Subcutaneous abdominal adipose tissue (tissue), 5 donors: Measurements from ENCODE around the gene PDE6H.
A peak's percentile ranks its signal among the peaks of the same experiment; 100 is the strongest.

Source experiments
- H3K27ac ChIP-seq: one replicate; pipeline ENCODE4 v1.7.0; 2013; ENCODE audit warnings: low read depth, mild to moderate bottlenecking, inconsistent platforms, low read length, moderate library complexity
- H3K27me3 ChIP-seq, 5 donors: one replicate each; pipeline ENCODE4 v1.7.0; 2013; ENCODE audit warnings: low read length in 5 of 5, inconsistent platforms in 1 of 5; ENCODE audit not compliant: control insufficient read depth in 5 of 5, insufficient read depth in 4 of 5
- H3K36me3 ChIP-seq, 5 donors: one replicate each; pipeline ENCODE4 v1.7.0; 2013; ENCODE audit warnings: low read length in 5 of 5; ENCODE audit not compliant: control insufficient read depth in 5 of 5, insufficient read depth in 5 of 5
- H3K4me1 ChIP-seq, 5 donors: one replicate each; pipeline ENCODE4 v1.7.0; 2013; ENCODE audit warnings: low read length in 5 of 5, mild to moderate bottlenecking in 3 of 5, moderate library complexity in 1 of 5; ENCODE audit not compliant: control insufficient read depth in 5 of 5, insufficient read depth in 5 of 5
- H3K4me3 ChIP-seq, 5 donors: one replicate each; pipeline ENCODE4 v1.7.0; 2013; ENCODE audit warnings: low read length in 5 of 5, low read depth in 1 of 5
- H3K9ac ChIP-seq, 5 donors: one replicate each; pipeline ENCODE4 v1.7.0; 2013; ENCODE audit warnings: low read length in 5 of 5, mild to moderate bottlenecking in 4 of 5, moderate library complexity in 3 of 5
- H3K9me3 ChIP-seq, 5 donors: one replicate each; pipeline ENCODE4 v1.7.0; 2013; ENCODE audit warnings: low read length in 5 of 5; ENCODE audit not compliant: control insufficient read depth in 5 of 5
- donor health status: healthy.
- donor health status: healthy.
- donor health status: healthy.
- donor health status: healthy.
- donor health status: healthy.

The PDE6H gene

DNA sequence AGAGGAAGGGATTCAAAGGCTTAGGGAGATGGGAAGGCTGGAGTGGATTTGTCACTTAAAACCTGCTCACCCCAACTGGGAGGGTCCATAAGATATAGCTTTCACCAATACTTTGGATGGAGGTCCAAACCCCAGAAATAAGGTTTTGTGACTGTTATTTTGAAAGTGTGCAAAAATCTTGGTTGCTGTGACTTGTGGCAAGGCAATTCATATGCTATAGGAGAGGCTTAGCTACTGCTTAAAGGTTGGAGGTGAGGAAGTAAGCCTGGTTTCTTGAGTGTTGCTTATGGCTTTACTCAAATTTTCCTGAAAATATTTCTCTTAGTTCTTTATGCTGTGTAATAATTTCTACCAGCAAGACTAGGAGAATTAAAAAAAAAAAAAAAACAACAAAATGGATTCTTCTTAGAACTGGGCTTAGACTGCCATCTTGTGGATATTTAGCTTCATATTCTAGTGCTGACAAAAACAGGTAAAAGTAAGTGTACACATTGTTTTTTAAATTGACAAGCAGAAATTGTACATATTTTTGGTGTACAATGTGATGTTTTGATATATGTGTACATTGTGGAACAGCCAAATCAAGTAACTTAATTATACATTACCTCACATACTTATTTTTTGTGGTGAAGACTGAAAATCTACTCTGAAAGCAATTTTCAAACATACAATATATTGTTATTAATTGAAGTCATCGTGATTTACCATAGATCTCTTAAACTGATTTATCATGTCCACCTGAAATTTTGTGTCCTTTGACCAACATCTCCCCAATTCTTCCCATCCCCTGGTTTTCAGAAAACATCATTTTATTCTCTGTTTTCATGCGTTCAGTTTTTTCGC, 23.0 kb downstream of the PDE6H start:
- Histone ChIP-seq H3K4me1 (peaks cover 0 to 9% (median 5%) of the 10 kb centered on the region in 5 donors), H3K9me3 (no peaks in the 10 kb centered on the region), H3K27me3 (no peaks in the 10 kb centered on the region), H3K9ac (no peak overlapping the region), H3K4me3 (no peak overlapping the region), H3K36me3 (no peaks in the 10 kb centered on the region), H3K27ac (no peak overlapping the region)

DNA sequence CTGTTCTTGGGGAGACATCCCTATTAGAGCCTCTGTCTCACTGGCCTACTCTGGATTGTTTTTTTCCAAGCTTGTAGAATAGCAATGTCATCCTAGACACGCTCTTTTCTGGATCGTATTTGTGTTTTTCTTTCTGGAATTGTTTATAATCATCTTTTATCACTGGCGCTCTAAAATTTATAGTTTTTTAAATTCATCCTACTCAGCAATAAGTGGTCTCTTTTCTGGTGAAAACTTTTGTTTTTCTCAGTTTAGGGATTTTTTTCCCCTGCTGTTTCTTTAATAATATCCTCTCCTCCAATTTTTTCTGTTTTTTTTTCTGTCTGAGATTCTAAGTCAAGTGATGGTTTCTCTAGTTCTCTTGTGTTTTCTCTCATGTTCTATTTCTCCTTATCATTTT, 25.2 kb downstream of the PDE6H start:
- Histone ChIP-seq H3K36me3 (no peaks in the 10 kb centered on the region), H3K9ac (no peak overlapping the region), H3K4me3 (no peak overlapping the region), H3K9me3 (no peaks in the 10 kb centered on the region), H3K27me3 (no peaks in the 10 kb centered on the region), H3K4me1 (peaks cover 0 to 22% (median 12%) of the 10 kb centered on the region in 5 donors), H3K27ac (no peak overlapping the region)

DNA sequence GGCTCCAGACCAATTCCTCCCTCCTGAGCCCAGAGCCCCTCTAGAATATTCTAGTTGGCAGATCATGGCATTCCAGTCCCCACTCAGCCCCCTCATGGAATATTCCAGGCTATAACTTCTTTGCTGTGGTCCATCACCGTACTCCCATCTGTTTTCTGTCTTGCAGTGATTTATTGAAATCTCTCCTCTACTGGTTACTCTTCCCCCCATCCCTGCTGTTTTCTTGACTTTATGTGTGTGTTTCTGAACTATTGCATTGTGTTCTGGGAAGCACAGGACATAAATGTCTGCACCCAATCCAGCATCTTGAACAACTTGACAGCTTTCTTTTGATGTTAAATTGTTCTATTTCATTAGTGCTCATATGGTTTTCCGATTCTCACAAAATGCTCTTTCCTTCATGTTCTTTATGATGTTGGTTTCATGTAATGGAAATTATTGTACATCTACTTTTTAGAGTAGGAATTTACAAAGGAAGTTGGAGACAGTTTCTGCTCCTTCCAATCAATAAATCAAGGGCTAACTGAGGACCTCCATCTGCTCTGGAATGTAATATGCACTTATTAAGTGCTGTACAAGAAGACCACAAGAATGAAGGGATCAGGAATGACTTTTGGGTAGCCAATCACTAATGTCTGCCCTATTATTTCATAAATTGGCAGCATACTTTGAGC, 26.3 kb downstream of the PDE6H start:
- Histone ChIP-seq H3K9ac (no peak overlapping the region), H3K27ac (no peak overlapping the region), H3K27me3 (no peaks in the 10 kb centered on the region)

DNA sequence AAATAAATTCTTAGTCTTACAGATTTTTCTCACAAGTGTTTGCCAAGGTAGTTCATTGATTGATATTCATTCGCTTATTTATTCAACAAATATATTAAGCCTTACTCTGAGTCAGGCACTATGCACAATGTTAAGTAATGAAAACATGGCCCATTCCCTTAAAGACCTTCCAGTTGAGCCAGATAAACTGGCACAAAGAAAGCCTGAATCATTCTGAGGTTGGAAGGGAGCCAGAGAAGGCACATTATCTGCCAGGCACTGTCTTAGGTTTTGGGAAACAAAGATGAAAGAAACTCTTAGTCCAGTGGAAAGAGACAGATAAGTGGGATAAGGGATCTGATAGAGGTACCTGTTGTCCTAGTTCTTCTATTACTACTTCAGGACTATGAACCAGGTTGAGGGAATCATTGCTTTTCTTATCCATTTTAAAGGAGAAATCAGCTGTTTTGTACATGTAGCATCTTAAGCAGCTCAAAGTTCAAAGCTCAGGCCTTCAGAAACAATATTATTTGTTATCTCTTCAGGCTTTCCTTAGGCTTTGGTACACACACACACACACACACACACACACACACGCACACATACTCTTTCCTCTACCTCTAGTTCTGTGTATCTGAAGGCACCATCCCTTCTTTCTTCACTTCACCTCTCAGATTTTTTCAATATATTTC, 27.0 kb downstream of the PDE6H start:
- Histone ChIP-seq H3K27me3 (no peaks in the 10 kb centered on the region), H3K9me3 (no peaks in the 10 kb centered on the region), H3K4me3 (no peak overlapping the region), H3K4me1 (peaks cover 0 to 22% (median 12%) of the 10 kb centered on the region in 5 donors), H3K36me3 (no peaks in the 10 kb centered on the region), H3K27ac (no peak overlapping the region), H3K9ac (no peak overlapping the region)

More for the DNA sequence above, 26.3 kb downstream of the PDE6H start:
- no peaks in the 10 kb centered on the region for H3K9me3 ChIP-seq
- H3K36me3 ChIP-seq = no peaks in the 10 kb centered on the region
- no peak overlapping the region for H3K4me3 ChIP-seq
- peaks cover 0 to 22% (median 12%) of the 10 kb centered on the region in 5 donors for H3K4me1 ChIP-seq

DNA sequence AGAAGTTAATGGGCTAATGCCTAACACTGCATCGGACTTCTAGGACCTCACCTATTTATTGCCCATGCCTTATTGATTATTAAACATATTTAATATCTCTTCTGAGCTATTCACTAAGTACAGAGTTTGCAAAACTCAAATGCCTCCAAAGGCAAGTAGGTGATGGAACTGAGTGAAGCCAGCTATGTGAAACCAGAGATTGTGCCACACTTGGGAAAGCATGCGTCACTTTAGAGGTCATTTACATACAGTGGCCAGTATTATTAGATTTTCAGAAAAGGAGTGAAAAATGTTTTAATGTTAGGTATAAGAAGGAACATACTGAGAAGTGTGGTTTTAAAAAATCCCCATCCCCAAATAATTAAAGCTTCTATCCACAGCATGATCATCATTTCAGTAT, 27.7 kb downstream of the PDE6H start:
- Histone ChIP-seq H3K27ac (no peak overlapping the region), H3K4me1 (peaks cover 0 to 22% (median 11%) of the 10 kb centered on the region in 5 donors), H3K9me3 (no peaks in the 10 kb centered on the region)

DNA sequence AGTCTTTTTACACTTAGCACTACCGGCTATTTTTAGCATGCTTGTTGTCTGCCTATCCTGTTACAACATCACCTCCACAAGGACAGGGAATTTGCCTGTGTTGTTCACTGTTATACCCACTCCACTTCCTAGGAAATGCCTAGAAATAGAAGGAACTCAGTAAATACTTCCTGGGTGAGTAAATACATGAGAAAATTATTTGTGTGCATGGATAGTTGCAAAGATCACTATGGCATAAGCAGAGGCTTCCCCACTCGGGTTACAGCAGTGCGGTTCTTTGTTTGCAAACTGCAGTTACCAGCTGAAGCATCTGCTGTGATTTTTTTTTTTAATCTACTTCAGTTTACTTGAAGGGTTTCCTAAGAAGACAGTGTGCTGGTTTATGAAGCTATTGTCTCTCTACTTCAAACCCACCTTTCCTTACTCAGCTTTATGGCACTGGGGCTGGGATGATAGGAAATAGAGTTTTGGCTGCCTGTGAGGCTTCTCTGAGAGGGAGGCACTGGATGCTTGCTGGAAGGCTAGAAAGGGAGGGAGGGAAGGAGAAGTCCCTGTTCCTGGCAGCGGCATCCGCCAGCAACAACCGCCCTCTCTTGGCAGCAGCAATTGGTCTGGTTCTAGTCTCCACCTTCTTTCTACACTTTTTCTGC, 29.0 kb downstream of the PDE6H start:
- Histone ChIP-seq H3K36me3 (no peaks in the 10 kb centered on the region), H3K27ac (peak overlapping the region; percentile 9), H3K27me3 (no peaks in the 10 kb centered on the region), H3K4me3 (peak overlapping the region in 1 of 5 donors; percentile 12), H3K9ac (no peak overlapping the region), H3K9me3 (no peaks in the 10 kb centered on the region), H3K4me1 (peaks cover 0 to 22% (median 9%) of the 10 kb centered on the region in 5 donors)

More for the DNA sequence above, 27.7 kb downstream of the PDE6H start:
- Histone ChIP-seq H3K4me3 (no peak overlapping the region), H3K9ac (no peak overlapping the region), H3K36me3 (no peaks in the 10 kb centered on the region), H3K27me3 (no peaks in the 10 kb centered on the region)

DNA sequence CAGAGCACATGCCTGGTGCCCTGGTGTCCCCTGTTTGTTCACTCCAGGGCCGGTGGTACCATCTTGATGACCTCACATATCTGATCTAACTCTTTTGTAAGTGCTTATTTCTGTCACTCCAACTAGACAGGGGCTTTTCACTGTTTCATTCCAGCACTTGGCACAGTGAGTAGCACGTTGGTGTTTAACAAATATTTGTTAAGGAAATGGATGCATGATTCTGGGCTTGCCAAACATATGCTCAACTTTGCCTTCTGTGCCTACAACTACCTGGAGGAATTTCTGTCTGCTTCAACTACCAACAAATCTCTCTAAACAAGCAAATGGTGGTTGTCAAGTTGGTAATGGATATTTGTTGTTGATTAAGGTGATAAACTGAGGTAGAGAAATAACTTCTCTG, 31.6 kb downstream of the PDE6H start:
- Histone ChIP-seq H3K27me3 (no peaks in the 10 kb centered on the region), H3K9ac (no peak overlapping the region), H3K4me1 (peaks cover 0 to 21% (median 9%) of the 10 kb centered on the region in 5 donors), H3K4me3 (no peak overlapping the region), H3K27ac (no peak overlapping the region), H3K9me3 (no peaks in the 10 kb centered on the region), H3K36me3 (no peaks in the 10 kb centered on the region)

DNA sequence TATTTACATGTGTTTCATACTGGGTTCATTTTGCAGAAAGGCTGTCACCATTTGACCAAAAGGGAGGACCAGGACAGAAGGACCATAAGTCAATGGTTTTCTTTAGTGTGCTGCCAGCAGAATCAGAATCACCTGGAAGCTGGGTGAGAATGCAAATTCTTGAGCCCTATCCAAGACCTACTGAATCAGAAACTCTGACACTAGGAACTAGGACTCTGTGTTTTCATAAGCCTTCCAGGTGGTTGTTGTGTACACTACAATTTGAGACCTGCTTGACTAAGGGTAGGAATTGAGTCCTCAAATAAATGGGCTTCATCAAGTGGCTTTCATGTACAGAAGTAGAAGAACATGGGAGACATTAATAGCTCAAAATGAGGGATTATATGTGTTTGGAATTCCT, 32.2 kb downstream of the PDE6H start:
- Histone ChIP-seq H3K27me3 (no peaks in the 10 kb centered on the region), H3K36me3 (no peaks in the 10 kb centered on the region), H3K4me1 (peaks cover 0 to 15% (median 9%) of the 10 kb centered on the region in 5 donors), H3K9ac (no peak overlapping the region), H3K4me3 (no peak overlapping the region), H3K9me3 (no peaks in the 10 kb centered on the region), H3K27ac (no peak overlapping the region)

DNA sequence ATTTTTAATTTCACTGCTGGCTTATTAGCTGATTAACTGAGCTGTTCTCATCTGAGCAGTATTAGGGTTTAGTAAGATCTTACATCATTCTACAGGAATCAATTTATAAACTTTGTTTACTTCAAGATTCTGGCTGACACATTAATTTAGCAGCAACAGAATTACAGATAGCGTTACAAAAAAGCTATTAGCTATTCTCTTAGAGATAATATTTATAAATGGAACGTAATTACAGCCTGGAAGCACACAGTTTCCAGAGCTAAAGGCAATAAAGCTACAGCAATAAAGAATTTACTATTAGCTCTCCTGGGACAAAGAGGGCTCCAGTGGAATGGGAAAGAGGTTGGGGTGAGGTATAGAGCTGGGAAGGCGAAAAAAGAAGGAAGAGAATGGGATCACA, 34.7 kb downstream of the PDE6H start:
- Histone ChIP-seq H3K36me3 (no peaks in the 10 kb centered on the region), H3K27me3 (no peaks in the 10 kb centered on the region), H3K4me1 (no peaks in the 10 kb centered on the region), H3K9ac (no peak overlapping the region), H3K9me3 (no peaks in the 10 kb centered on the region), H3K27ac (no peak overlapping the region), H3K4me3 (no peak overlapping the region)
